Subcutaneous adipose tissue (tissue), 4 donors: ENCODE results near the gene TIMP2. TPM values are rescaled to one million over a fixed set of nuclear protein-coding genes. Genes with fewer than 3 reads are reported as not detected.

Source experiments
- total RNA-seq, 4 donors: library from RNA; depleted of rRNA; stranded (reverse); fragments of >200 nt; gene quantifications; one replicate each; pipeline ENCODE4 v1.1.0, GENCODE V29; 2016
- TF ChIP-seq, protein P1 (sequence below): fragments of 450-650 bp; IDR thresholded peaks from one replicate; pipeline ENCODE4 v1.5.1; 2016; ENCODE audit warnings: low read depth, mild to moderate bottlenecking, control low read depth, antibody characterized with exemption, moderate library complexity

The TIMP2 gene
- total RNA-seq, 4 donors from 2014 or later = 123 to 267 (median 233) TPM

DNA sequence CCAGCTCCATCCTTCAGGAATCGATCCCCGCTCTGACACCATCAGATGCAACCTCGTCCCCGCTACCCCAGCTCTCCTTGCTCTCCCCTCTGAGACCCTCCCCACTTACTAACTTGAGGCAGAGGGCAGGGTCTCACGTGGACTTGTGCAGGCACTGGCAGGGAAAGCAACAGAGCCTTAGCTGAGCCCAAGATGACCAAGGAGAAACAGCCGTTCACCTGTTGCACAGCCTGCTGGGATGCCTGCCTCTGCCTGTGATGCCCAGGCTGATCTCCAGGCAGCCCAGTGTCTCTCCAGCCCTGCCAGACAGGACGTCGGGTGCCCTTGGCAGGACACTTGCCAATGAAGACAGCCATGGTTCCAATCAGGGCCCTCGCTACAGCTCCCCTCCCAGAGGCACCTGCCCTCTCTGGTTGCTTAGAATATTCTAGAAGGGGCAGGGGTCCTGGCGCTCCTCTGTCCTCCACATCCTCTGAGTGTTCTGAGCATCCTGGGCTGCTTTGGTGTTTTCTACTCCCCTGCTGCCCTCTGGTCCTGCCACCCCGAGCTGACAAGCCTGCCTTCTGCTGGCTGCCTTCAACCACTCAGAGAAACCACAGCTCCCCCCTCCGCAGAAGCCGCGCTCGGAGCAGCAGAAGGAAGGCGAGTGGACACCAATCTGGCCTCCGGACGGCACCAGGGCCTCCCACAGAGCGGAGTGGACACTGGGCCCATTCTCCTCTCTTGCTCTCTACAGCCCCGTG lies 28.9 kb downstream of the TIMP2 start:
- TF ChIP-seq, protein P1, sequence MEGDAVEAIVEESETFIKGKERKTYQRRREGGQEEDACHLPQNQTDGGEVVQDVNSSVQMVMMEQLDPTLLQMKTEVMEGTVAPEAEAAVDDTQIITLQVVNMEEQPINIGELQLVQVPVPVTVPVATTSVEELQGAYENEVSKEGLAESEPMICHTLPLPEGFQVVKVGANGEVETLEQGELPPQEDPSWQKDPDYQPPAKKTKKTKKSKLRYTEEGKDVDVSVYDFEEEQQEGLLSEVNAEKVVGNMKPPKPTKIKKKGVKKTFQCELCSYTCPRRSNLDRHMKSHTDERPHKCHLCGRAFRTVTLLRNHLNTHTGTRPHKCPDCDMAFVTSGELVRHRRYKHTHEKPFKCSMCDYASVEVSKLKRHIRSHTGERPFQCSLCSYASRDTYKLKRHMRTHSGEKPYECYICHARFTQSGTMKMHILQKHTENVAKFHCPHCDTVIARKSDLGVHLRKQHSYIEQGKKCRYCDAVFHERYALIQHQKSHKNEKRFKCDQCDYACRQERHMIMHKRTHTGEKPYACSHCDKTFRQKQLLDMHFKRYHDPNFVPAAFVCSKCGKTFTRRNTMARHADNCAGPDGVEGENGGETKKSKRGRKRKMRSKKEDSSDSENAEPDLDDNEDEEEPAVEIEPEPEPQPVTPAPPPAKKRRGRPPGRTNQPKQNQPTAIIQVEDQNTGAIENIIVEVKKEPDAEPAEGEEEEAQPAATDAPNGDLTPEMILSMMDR = no peak

DNA sequence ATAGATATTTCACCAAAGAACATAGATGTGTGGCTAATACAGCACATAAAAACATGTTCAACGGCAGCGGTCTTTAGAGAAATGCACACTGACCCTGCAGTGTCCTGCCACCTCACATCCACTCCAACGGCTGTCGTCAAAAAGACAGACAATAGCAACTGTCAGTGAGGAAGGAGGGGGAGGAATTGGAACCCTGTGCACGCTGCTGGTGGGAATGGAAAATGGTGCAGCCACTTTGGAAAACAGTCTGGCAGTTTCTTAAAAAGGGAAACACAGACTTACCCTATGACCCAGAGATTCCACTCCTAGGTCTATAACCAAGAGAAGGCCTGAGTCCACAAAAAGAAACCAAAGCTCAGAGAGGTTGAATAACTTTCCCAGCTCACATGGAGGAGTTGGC lies 29.9 kb downstream of the TIMP2 start:
- TF ChIP-seq, protein P1 = no peak

DNA sequence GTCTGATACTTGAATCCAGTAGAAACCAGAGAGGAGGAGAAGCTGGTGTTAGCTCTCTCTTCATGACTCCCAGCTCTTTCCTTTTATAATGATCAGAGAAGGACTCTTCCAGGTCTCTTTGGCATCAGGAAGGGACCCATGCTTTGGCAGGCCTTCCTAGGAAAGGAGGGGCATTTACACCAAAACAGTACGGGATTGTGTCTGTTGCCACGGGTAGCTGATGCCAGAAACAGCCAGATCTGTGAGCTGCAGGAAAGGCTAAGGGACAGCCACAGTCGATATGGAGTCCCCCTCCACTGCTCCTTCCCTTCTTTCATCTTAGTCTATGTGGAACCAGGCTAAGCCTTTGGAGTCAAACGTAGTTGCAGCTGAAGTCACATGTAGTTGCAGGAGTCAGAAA lies 31.5 kb downstream of the TIMP2 start:
- TF ChIP-seq, protein P1 = no peak

DNA sequence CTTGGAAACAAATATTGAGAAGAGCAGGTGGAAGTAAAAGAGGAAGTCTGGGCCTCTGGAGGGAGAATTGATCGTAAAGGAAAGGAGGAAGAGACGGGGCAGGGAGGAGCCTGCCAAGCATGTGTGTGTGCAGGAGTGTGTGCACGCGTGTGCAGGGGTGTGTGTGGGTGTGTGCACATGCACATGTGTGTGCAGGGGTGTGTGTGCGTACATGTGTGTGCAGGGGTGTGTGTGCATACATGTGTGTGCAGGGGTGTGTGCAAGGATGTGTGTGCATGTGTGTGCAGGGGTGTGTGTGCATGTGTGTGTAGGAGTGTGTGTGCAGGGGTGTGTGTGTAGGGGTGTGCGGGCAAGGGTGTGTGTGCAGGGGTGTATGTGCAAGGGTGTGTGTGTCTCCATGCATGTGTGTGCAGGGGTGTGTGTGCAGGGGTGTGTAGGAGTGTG lies 32.2 kb downstream of the TIMP2 start:
- TF ChIP-seq, protein P1 = no peak

DNA sequence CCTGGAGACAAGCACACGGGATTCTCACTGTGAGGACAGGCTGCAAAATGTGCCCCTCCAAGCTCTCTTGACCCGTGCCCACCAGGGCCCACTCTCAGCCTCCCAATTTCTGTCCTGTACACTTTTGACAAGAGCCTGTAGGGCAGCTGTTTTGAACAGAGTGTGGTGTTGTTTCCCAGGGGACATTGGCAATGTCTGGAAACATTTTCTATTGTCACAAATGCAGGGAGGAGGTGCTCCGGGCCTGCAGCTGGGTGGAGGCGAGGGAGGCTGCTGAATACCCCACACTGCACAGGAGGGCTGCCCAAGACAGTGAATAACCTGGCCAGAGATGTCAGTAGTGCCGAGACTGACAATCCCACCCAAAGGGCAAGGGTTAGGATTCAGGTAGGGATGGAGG lies 32.7 kb downstream of the TIMP2 start:
- TF ChIP-seq, protein P1 = no peak

DNA sequence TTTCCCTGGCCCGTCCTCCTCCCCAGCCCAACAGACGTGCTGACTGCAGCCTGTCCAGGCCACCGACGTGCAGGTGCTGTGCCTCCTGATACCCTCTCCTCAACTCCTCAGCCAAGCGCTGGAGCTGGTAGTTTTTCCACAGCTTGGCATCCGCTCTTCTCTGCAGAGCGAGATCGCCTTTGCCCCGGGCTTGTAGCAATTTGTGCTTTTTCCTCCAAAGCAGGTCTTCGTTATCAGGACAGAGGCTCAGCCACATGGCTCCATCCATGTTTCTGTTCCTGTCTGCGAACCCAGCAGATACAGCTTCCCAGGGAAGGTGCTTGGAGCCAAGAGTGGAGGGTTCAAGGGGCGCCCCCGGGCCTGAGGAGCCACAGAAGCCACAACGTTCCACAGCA lies 33.1 kb downstream of the TIMP2 start:
- TF ChIP-seq, protein P1 = no peak

DNA sequence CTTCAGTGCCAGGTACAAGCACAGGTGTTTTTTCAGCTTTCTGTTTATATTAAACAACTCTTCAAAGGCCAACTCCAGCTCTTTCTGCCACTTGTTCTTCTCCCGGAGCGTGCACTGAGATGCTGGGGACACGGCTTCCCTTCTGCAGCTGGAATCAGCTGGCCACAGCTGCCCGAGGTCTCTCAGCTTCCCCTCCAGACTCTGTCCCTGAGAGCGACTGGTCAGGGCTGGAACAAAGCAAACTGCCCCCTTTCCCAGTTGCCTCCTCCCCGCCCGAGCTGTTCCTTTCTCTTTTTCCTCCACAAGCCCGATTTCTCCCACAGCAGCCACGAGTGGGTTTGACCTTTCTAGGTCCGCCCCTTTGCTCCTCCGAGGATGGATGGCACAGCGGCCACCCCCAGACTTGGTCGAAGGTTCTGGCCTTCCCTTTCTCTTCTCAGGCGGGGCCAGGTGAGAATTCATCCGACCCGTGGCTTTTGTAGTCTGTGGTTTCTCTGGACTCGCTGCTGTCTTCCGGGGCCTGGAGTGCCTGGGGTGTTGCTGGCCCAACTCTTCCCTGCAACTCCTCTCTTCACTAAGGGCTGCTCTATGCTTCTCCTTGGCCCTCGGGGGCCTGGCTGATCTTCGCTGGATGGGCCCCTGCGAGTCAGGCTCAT lies 33.7 kb downstream of the TIMP2 start:
- TF ChIP-seq, protein P1 = no peak
